C4-2B (cell line): Measurements from ENCODE around the gene RNU1-4.
"Not testable (repeated sequence)": the region's sequence is repeated elsewhere in the genome, so short reads cannot be mapped to it uniquely, and the experiment has no call there.

Experiments used
- ZFX ChIP-seq: fragments of 450-650 bp; IDR thresholded peaks from 2 replicates; pipeline ENCODE4 v1.6.1; 2017
- TF ChIP-seq, protein P1 (sequence below): fragments of 450-650 bp; conservative IDR thresholded peaks from 2 replicates; pipeline ENCODE4 v1.5.1; 2017; ENCODE audit warnings: mild to moderate bottlenecking

DNA sequence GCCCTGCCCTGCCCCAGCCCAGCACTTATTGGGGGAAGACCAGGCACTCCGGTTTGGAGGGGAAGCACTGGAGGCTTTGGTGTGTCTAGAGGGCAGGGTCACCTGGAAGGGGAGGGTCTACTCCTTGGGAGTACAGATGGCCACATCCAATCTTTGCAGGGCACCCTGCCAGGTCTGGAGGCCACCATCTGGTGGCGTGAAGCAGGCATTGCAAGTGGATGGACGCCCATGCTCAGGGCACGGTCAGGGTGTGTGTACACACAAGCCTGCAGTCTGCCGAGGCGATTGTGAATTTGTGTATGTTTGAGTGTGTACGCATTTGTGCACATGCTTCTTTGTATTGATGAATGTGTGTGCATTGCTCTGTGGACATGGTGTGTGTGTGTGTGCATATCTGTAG lies 37.2 kb upstream of the RNU1-4 start:
- TF ChIP-seq, protein P1, sequence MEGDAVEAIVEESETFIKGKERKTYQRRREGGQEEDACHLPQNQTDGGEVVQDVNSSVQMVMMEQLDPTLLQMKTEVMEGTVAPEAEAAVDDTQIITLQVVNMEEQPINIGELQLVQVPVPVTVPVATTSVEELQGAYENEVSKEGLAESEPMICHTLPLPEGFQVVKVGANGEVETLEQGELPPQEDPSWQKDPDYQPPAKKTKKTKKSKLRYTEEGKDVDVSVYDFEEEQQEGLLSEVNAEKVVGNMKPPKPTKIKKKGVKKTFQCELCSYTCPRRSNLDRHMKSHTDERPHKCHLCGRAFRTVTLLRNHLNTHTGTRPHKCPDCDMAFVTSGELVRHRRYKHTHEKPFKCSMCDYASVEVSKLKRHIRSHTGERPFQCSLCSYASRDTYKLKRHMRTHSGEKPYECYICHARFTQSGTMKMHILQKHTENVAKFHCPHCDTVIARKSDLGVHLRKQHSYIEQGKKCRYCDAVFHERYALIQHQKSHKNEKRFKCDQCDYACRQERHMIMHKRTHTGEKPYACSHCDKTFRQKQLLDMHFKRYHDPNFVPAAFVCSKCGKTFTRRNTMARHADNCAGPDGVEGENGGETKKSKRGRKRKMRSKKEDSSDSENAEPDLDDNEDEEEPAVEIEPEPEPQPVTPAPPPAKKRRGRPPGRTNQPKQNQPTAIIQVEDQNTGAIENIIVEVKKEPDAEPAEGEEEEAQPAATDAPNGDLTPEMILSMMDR = not testable (repeated sequence)
- not testable (repeated sequence) for TF ChIP-seq ZFX
